Measurements from ENCODE around the gene NFYA.

- TF ChIP-seq CTCF (IDR thresholded peaks at IDR 0.05; ENCODE audit: borderline replicate concordance, extremely low read depth, low read length, poor library complexity, severe bottlenecking) (no peak), EZH2 (IDR thresholded peaks at IDR 0.05; ENCODE audit: borderline replicate concordance, low read depth, low read length, severe bottlenecking) (no peak)
Measured at GRCh38 chr6:41028561-41029412, 44.0 kb upstream of the NFYA start.
